ENCODE results near the gene GBF1.

GBF1 gene

GRCh38 chr10:102401342-102401654 lies 156.0 kb downstream of the GBF1 start:
- Mint-ChIP-seq H3K27ac (no peak overlapping the region), H3K4me3 (no peak overlapping the region), H3K4me1 (ENCODE audit: low read depth) (peaks cover 33% of the 10 kb centered on the region), H3K36me3 (peaks cover 2% of the 10 kb centered on the region), H3K27me3 (no peaks in the 10 kb centered on the region), H3K9me3 (ENCODE audit: low read depth) (no peaks in the 10 kb centered on the region)

DNA sequence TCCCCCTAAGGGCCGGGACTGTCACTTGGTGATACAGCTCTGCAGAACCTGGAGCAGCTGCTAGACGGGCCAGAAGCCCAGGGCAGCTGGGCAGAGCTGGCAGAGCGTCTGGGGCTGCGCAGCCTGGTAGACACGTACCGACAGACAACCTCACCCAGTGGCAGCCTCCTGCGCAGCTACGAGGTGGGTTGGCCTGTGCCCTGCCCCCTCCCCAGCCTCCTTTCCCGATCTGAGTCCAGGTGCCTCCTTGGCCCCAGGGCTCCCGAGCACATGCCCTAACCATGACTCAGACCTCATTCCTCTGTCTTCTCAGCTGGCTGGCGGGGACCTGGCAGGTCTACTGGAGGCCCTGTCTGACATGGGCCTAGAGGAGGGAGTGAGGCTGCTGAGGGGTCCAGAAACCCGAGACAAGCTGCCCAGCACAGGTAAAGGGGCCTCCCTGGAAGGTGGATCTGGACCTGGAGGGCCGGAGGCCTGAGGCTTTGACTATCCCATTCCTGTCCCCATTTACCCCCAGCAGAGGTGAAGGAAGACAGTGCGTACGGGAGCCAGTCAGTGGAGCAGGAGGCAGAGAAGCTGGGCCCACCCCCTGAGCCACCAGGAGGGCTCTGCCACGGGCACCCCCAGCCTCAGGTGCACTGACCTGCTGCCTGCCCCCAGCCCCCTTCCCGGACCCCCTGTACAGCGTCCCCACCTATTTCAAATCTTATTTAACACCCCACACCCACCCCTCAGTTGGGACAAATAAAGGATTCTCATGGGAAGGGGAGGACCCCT lies 156.6 kb downstream of the GBF1 start:
- H3K36me3 Mint-ChIP-seq, result peaks cover 2% of the 10 kb centered on the region
- H3K27me3 Mint-ChIP-seq, result no peaks in the 10 kb centered on the region
- H3K4me1 Mint-ChIP-seq (ENCODE audit: low read depth), result peaks cover 29% of the 10 kb centered on the region
- H3K4me3 Mint-ChIP-seq, result no peak overlapping the region
- H3K27ac Mint-ChIP-seq, result no peak overlapping the region
- H3K9me3 Mint-ChIP-seq (ENCODE audit: low read depth), result no peaks in the 10 kb centered on the region

DNA sequence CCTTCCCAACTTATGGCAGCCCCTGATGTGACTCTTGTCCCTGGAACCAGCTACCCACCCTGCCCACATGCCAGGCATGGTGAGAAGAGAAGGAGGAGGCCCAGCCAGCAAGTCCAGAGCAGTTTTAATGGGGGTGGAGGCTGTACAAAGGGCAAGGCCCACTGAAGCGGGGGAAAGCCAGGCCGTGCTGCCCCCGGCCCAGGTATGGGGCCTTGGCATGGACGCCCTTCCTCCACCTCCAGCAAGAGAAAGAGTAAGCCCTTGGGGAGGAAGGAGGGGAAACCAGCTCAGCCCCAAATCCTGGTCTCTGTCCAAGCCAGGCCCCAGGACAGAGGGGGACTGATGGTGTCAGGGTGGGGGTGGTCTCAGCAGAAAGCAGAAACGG lies 157.2 kb downstream of the GBF1 start:
- Mint-ChIP-seq H3K9me3 (ENCODE audit: low read depth) (no peaks in the 10 kb centered on the region), H3K4me3 (no peak overlapping the region), H3K36me3 (peaks cover 2% of the 10 kb centered on the region), H3K27me3 (no peaks in the 10 kb centered on the region), H3K4me1 (ENCODE audit: low read depth) (peaks cover 26% of the 10 kb centered on the region), H3K27ac (no peak overlapping the region)

DNA sequence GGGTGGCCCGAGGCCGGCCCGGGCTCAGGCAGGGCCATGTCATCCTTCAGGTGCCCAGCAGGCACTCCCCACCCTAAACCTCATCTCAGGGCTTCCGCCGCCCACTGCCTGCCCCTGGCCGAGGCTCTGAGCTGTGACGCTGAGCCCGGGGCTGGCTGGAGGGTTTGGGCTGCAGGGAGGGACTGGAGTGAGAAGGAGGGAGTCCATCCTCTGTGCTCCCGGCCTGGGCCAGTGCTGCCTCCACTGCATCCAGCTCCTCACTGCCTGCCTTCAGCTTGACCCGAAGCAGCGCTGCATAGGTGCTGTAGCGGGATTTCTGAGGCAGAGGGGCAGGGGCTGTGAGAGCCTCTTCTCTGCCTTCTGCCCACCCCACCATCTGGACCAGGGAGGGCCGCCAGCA lies 157.8 kb downstream of the GBF1 start:
- Mint-ChIP-seq H3K36me3 (peaks cover 2% of the 10 kb centered on the region), H3K9me3 (ENCODE audit: low read depth) (no peaks in the 10 kb centered on the region), H3K27ac (no peak overlapping the region), H3K4me3 (no peak overlapping the region), H3K27me3 (no peaks in the 10 kb centered on the region), H3K4me1 (ENCODE audit: low read depth) (peaks cover 24% of the 10 kb centered on the region)

GRCh38 chr10:102404361-102405107 lies 159.2 kb downstream of the GBF1 start:
- Mint-ChIP-seq H3K27ac (no peak overlapping the region), H3K4me1 (ENCODE audit: low read depth) (peaks cover 21% of the 10 kb centered on the region), H3K9me3 (ENCODE audit: low read depth) (no peaks in the 10 kb centered on the region), H3K4me3 (no peak overlapping the region), H3K36me3 (peaks cover 2% of the 10 kb centered on the region), H3K27me3 (no peaks in the 10 kb centered on the region)

GRCh38 chr10:102405108-102405571 lies 159.8 kb downstream of the GBF1 start:
- Mint-ChIP-seq H3K4me3 (no peak overlapping the region), H3K36me3 (peaks cover 2% of the 10 kb centered on the region), H3K27ac (no peak overlapping the region), H3K27me3 (no peaks in the 10 kb centered on the region), H3K9me3 (ENCODE audit: low read depth) (no peaks in the 10 kb centered on the region), H3K4me1 (ENCODE audit: low read depth) (peaks cover 24% of the 10 kb centered on the region)

DNA sequence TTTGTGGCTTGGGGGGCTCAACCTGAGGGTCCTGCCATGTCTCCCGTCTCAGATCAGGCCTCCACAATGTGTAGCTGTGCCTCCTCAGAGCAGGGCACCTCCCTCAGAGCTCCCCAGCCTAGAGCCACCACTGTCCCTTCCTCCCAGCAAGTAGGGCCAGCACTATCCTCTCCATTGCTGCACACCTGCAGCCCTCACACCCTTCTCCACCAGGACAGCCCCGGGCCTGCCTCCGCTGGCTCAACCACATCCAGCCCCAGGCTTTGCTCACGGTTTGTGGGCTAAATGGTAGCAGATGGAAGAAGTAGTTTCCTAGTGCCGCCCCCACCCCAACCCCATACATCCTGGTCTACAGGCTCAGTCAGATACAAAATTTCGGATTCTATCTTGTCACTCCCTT lies 160.3 kb downstream of the GBF1 start:
- Mint-ChIP-seq H3K9me3 (ENCODE audit: low read depth) (no peaks in the 10 kb centered on the region), H3K27ac (no peak overlapping the region), H3K4me3 (no peak overlapping the region), H3K36me3 (no peaks in the 10 kb centered on the region), H3K27me3 (no peaks in the 10 kb centered on the region), H3K4me1 (ENCODE audit: low read depth) (peaks cover 25% of the 10 kb centered on the region)

DNA sequence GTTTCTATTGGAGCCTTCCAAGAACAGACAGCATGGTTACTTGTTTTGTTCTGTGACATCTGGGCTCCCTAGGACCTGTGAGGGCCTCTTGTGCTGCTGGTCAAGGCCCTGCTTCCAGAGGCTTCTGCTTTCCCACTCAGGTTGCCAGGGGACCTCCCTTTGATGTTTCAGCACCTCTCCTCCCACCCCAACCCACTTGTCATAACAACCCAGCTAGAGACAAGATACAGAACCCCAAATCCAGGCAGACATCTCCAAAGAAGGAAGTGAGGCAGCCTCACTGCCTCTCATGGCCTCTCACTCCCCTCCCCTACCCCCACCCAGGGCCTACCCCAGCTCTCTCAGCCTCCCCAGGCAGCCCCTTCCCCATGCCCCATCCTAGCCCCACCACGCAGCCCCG lies 161.5 kb downstream of the GBF1 start:
- Mint-ChIP-seq H3K4me3 (no peak overlapping the region), H3K27ac (no peak overlapping the region), H3K36me3 (no peaks in the 10 kb centered on the region), H3K27me3 (no peaks in the 10 kb centered on the region), H3K9me3 (ENCODE audit: low read depth) (no peaks in the 10 kb centered on the region), H3K4me1 (ENCODE audit: low read depth) (peaks cover 30% of the 10 kb centered on the region)

GRCh38 chr10:102407425-102408130 lies 162.2 kb downstream of the GBF1 start:
- Mint-ChIP-seq H3K36me3 (no peaks in the 10 kb centered on the region), H3K27me3 (no peaks in the 10 kb centered on the region), H3K27ac (peak overlapping the region; percentile 88), H3K4me3 (peak overlapping the region; percentile 30), H3K9me3 (ENCODE audit: low read depth) (no peaks in the 10 kb centered on the region), H3K4me1 (ENCODE audit: low read depth) (peaks cover 31% of the 10 kb centered on the region)

DNA sequence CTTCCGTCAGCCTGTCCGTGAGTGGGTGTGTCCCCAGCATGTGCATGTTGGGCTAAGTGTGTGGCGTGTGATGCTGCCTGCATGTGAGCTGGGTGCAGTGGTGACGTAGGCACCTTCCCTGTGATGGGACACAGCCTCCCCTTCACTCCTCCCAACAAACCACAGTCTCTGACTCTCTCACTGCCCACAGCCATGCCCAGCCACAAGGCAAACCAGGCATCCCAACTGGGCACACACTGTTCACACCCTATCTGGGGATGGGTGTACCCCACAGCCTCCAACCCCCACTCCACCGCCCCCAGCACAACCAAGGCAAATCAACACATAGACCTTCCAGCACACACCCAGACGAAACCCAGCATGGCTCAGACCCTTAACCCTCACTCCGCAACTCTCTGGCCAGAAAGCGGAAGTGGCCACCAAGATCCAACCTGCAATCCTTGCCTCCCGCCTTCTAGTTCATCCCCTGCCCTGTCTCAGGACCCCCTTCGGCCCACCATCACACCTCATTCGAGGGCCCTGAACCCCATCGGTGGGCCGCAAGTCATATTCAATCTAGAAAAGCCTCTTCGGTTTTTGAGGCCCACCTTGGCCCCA lies 162.9 kb downstream of the GBF1 start:
- Mint-ChIP-seq H3K36me3 (no peaks in the 10 kb centered on the region), H3K27ac (peak overlapping the region; percentile 88), H3K4me1 (ENCODE audit: low read depth) (peaks cover 37% of the 10 kb centered on the region), H3K27me3 (no peaks in the 10 kb centered on the region), H3K4me3 (peak overlapping the region; percentile 86), H3K9me3 (ENCODE audit: low read depth) (no peaks in the 10 kb centered on the region)

DNA sequence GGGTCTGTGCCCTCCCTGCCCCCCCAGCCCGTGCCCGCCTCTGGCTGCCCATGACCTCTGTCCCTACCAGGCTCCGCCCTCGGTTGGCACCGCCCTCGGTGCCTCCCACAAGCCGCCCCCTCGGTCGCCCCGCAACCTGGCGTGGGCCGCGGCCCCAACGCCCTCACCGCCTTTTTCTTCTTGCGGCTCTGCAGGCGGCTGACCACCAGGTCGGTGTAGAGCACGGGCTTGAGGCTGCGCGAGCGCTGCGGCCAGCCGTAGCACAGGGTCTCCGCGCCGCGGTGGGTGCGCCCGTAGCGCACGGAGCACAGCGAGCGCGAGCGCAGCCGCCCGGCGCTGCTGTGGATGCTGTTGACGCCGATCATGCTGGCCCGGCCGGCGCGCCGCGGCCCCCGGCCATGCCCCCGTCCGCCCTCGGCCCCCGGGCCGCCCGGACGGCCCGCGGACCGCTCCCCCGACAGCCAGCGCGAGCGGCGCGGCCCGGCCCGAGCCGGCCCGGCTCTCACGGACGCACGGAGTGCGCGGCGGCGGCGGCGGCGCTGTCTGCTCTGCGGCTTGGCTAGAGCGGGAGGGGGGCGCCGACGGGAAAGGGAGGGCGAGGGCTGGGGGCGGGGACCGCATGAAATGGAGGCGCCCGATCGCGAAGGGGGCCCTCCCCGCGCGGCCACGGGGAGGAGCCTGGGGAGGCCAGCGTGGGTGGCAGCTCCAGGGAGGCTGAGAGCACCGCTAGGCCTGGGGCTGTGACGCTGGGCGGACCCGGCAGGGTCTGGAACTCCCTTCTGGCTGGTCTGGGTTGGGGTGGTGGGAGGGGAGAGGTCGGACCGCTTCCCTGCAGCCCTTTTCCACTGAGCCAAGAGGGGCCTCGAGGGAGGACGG lies 163.6 kb downstream of the GBF1 start:
- Mint-ChIP-seq H3K4me3 (peak overlapping the region; percentile 89), H3K9me3 (ENCODE audit: low read depth) (no peaks in the 10 kb centered on the region), H3K36me3 (no peaks in the 10 kb centered on the region), H3K4me1 (ENCODE audit: low read depth) (peaks cover 39% of the 10 kb centered on the region), H3K27me3 (no peaks in the 10 kb centered on the region), H3K27ac (no peak overlapping the region)

DNA sequence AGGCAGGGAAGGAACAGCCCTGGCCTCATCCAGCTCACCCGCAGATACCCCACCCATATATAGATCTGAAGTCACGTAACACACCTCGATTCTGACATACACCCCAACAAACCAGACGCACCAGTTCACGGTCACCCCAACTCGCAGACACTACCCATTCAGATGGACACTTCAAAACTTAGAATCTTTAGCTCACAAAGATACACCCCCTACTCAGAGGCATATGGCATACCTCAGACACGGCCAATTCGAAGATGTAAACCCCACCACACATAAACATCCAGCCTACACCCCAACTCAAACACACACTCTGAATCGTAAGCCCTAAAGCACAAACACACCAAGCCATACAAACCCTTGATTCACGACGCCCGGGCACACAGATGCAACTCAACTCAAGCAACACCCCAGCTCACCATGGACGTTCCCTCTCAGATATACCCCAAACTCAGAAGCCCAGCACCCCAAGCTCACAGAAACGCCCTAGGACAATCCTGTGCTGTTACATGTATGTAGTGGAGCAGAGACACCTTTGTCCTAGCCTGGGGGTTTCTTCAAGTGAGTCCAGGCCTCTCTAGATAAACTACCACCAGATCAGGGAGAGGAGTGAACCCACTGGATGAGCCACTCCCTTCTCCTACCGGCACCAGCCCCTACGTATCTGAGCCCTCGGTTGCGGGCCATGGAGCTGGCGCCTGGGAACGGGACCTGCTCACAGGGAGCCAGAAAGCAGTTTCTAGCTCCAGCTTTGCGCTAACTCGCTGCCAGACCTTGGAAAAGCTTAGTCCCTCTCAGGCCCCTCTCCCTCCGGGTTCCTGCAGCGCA lies 164.5 kb downstream of the GBF1 start:
- Mint-ChIP-seq H3K9me3 (ENCODE audit: low read depth) (no peaks in the 10 kb centered on the region), H3K4me3 (peak overlapping the region; percentile 89), H3K27ac (peak overlapping the region; percentile 77), H3K27me3 (no peaks in the 10 kb centered on the region), H3K4me1 (ENCODE audit: low read depth) (peaks cover 39% of the 10 kb centered on the region), H3K36me3 (no peaks in the 10 kb centered on the region)

DNA sequence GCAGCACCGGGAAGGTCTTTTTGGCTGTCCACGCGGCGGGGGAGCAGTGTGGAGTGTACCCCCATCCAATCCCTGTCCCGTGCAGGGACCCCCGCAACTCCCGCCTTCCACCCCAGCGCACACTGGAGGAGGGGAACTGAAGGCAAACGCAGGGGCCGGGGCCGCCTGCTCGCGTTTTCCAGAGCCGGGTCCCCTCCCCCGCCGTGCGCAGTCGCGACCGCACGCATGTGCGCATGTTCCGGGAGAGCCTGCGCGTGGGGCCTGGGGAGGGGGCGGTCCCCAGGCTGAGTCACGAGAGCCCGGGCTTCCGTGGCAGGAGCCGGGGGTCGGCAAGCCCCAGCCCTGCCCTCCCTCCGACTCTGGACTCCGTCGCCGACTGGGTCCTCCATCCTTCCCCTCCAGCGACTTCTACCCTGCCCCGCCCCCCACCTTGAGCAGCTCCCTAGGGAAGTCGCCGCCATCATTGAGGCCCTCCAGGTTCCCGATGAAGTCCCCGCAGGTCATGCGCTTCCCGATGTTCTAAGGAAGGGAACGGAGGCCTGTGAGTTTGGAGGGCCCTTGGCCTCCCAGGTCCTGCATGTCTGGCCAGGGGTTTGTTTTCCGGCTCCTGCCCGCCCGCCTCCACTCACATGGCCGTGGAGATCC lies 165.2 kb downstream of the GBF1 start:
- H3K9me3 Mint-ChIP-seq (ENCODE audit: low read depth), result no peaks in the 10 kb centered on the region
- no peaks in the 10 kb centered on the region for H3K27me3 Mint-ChIP-seq
- peaks cover 38% of the 10 kb centered on the region for H3K4me1 Mint-ChIP-seq (ENCODE audit: low read depth)
- H3K27ac Mint-ChIP-seq, result no peak overlapping the region
- H3K36me3 Mint-ChIP-seq, result no peaks in the 10 kb centered on the region
- peak overlapping the region; percentile 89 for H3K4me3 Mint-ChIP-seq

Data from activated naive CD8-positive, alpha-beta T cell (primary cell).